ENCODE data around the gene DNMT1.

Gene DNMT1

GRCh38 chr19:10110076-10110971 lies 84.4 kb downstream of the DNMT1 start:
- peaks cover 51% of the 10 kb centered on the region for H3K36me3 ChIP-seq (ENCODE audit: insufficient read depth, low read length)
- no peak overlapping the region for H2AFZ ChIP-seq (ENCODE audit: low read depth, low read length)
- H3K27me3 ChIP-seq (ENCODE audit: insufficient read depth, low read length) = no peaks in the 10 kb centered on the region
- peaks cover 12% of the 10 kb centered on the region for H3K4me1 ChIP-seq (ENCODE audit: insufficient read depth, low read length)
- no peaks in the 10 kb centered on the region for H3K9me3 ChIP-seq (ENCODE audit: low read length)
- no peak overlapping the region for H3K4me3 ChIP-seq (ENCODE audit: low read length)

- H2AFZ ChIP-seq (ENCODE audit: low read depth, low read length) = no peak overlapping the region
- H3K36me3 ChIP-seq (ENCODE audit: insufficient read depth, low read length) = peaks cover 44% of the 10 kb centered on the region
- no peaks in the 10 kb centered on the region for H3K9me3 ChIP-seq (ENCODE audit: low read length)
- peaks cover 12% of the 10 kb centered on the region for H3K4me1 ChIP-seq (ENCODE audit: insufficient read depth, low read length)
- no peak overlapping the region for H3K4me3 ChIP-seq (ENCODE audit: low read length)
- H3K27me3 ChIP-seq (ENCODE audit: insufficient read depth, low read length) = no peaks in the 10 kb centered on the region
These were observed 85.2 kb downstream of the DNMT1 start for GRCh38 chr19:10109528-10109927.

GRCh38 chr19:10107817-10108367 lies 86.9 kb downstream of the DNMT1 start:
- H3K4me3 ChIP-seq (ENCODE audit: low read length) = no peak overlapping the region
- H3K4me1 ChIP-seq (ENCODE audit: insufficient read depth, low read length) = peaks cover 12% of the 10 kb centered on the region
- peaks cover 37% of the 10 kb centered on the region for H3K36me3 ChIP-seq (ENCODE audit: insufficient read depth, low read length)
- no peak overlapping the region for H2AFZ ChIP-seq (ENCODE audit: low read depth, low read length)
- H3K9me3 ChIP-seq (ENCODE audit: low read length) = no peaks in the 10 kb centered on the region
- H3K27me3 ChIP-seq (ENCODE audit: insufficient read depth, low read length) = no peaks in the 10 kb centered on the region

DNA sequence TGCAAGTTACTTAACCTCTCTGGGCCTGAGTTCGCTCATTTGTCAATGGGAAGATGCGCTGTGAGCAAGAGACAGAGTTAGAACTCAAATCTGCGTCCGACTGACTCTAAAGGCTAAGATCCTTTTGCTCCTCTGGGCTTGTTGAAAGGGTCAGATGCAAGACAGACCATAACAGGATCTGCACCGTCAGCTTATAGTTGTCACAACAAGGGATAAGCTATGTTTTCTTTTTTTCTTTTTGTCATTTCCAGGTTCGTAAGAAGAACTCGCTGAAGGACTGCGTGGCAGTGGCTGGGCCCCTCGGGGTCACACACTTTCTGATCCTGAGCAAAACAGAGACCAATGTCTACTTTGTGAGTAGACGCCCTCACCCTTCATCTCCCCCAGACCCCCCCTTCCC lies 87.5 kb downstream of the DNMT1 start:
- Histone ChIP-seq H2AFZ (ENCODE audit: low read depth, low read length) (no peak overlapping the region), H3K4me1 (ENCODE audit: insufficient read depth, low read length) (peaks cover 12% of the 10 kb centered on the region), H3K27me3 (ENCODE audit: insufficient read depth, low read length) (no peaks in the 10 kb centered on the region), H3K9me3 (ENCODE audit: low read length) (no peaks in the 10 kb centered on the region), H3K36me3 (ENCODE audit: insufficient read depth, low read length) (peaks cover 37% of the 10 kb centered on the region), H3K4me3 (ENCODE audit: low read length) (peak overlapping the region; percentile 84)

- Histone ChIP-seq H2AFZ (ENCODE audit: low read depth, low read length) (peak within 1 kb of the TSS; percentile 31), H3K4me3 (ENCODE audit: low read length) (peak within 1 kb of the TSS; percentile 84), H3K9me3 (ENCODE audit: low read length) (no peaks in the 10 kb centered on the region), H3K4me1 (ENCODE audit: insufficient read depth, low read length) (peaks cover 12% of the 10 kb centered on the region), H3K27me3 (ENCODE audit: insufficient read depth, low read length) (no peaks in the 10 kb centered on the region), H3K36me3 (ENCODE audit: insufficient read depth, low read length) (peaks cover 34% of the 10 kb centered on the region)
These were observed 88.4 kb downstream of the DNMT1 start, which contains the start of gene PPAN for GRCh38 chr19:10106100-10106936. PPAN (plus strand) TSS chr19:10106362; CDS start chr19:10106395, 33 bp downstream.

GRCh38 chr19:10105509-10106099 lies 89.1 kb downstream of the DNMT1 start:
- Histone ChIP-seq H3K4me3 (ENCODE audit: low read length) (peak overlapping the region; percentile 84), H3K4me1 (ENCODE audit: insufficient read depth, low read length) (peaks cover 12% of the 10 kb centered on the region), H2AFZ (ENCODE audit: low read depth, low read length) (peak overlapping the region; percentile 31), H3K9me3 (ENCODE audit: low read length) (no peaks in the 10 kb centered on the region), H3K27me3 (ENCODE audit: insufficient read depth, low read length) (no peaks in the 10 kb centered on the region), H3K36me3 (ENCODE audit: insufficient read depth, low read length) (peaks cover 28% of the 10 kb centered on the region)

GRCh38 chr19:10104665-10105508 lies 89.9 kb downstream of the DNMT1 start:
- Histone ChIP-seq H3K27me3 (ENCODE audit: insufficient read depth, low read length) (no peaks in the 10 kb centered on the region), H3K9me3 (ENCODE audit: low read length) (no peaks in the 10 kb centered on the region), H3K36me3 (ENCODE audit: insufficient read depth, low read length) (peaks cover 20% of the 10 kb centered on the region), H3K4me1 (ENCODE audit: insufficient read depth, low read length) (peaks cover 12% of the 10 kb centered on the region), H3K4me3 (ENCODE audit: low read length) (no peak overlapping the region), H2AFZ (ENCODE audit: low read depth, low read length) (no peak overlapping the region)

GRCh38 chr19:10104130-10104513 lies 90.6 kb downstream of the DNMT1 start:
- Histone ChIP-seq H3K4me3 (ENCODE audit: low read length) (no peak overlapping the region), H3K36me3 (ENCODE audit: insufficient read depth, low read length) (peaks cover 13% of the 10 kb centered on the region), H3K4me1 (ENCODE audit: insufficient read depth, low read length) (peaks cover 12% of the 10 kb centered on the region), H3K27me3 (ENCODE audit: insufficient read depth, low read length) (no peaks in the 10 kb centered on the region), H2AFZ (ENCODE audit: low read depth, low read length) (no peak overlapping the region), H3K9me3 (ENCODE audit: low read length) (no peaks in the 10 kb centered on the region)

DNA sequence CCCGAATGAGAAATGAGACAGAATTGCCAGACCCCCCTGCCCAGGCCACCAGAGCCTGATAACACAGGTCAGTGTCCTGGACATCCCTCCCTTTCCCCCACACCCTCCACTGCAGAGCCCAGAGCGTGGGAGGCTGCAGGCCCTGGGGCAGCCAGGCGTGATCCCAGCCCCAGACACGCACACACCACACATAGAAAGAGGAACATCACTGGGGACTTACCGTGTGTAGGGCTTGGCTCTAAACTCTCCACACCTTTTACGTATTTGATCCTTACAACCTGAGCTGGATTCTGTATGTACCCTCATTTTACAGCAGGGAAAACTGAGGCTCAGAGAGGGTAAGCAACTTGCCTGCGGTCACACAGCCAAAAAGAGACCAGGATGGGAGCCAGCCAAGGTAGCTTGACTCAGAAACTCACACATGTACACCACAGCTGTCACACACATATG lies 91.9 kb downstream of the DNMT1 start:
- Histone ChIP-seq H3K27me3 (ENCODE audit: insufficient read depth, low read length) (no peaks in the 10 kb centered on the region), H2AFZ (ENCODE audit: low read depth, low read length) (no peak overlapping the region), H3K9me3 (ENCODE audit: low read length) (no peaks in the 10 kb centered on the region), H3K4me3 (ENCODE audit: low read length) (no peak overlapping the region), H3K36me3 (ENCODE audit: insufficient read depth, low read length) (peaks cover 5% of the 10 kb centered on the region), H3K4me1 (ENCODE audit: insufficient read depth, low read length) (peaks cover 12% of the 10 kb centered on the region)

DNA sequence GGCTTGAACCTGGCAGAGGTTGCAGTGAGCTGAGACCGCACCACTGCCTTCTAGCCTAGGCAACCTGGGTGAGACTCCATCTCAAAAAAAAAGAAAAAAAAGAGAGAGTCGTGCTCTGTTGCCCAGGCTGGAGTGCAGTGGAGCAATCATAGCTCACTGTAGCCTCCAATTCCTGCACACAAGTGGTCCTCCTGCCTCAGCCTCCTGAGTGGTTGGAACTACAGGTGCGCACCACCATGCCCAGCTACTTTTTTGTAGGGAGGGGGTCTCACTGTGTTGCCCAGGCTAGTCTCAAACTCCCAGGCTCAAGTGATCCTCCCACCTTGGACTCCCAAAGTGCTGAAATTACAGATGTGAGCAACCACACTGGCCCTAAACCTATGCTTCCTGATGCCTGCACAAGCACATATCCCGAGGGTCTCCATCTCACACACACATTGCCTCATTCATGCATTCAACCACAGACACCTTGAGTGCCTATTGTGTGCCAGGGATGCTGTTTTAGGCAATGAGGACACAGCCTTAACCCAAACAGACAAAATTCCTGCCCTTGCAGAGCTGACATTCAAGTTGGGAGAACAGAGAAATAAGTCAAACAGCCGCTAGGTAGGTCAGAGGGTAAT lies 94.5 kb downstream of the DNMT1 start:
- Histone ChIP-seq H3K4me1 (ENCODE audit: insufficient read depth, low read length) (peaks cover 2% of the 10 kb centered on the region), H3K9me3 (ENCODE audit: low read length) (peaks cover 3% of the 10 kb centered on the region), H3K27me3 (ENCODE audit: insufficient read depth, low read length) (no peaks in the 10 kb centered on the region), H2AFZ (ENCODE audit: low read depth, low read length) (no peak overlapping the region), H3K4me3 (ENCODE audit: low read length) (no peak overlapping the region), H3K36me3 (ENCODE audit: insufficient read depth, low read length) (no peaks in the 10 kb centered on the region)

GRCh38 chr19:10096615-10096963 lies 98.2 kb downstream of the DNMT1 start:
- H3K4me3 ChIP-seq (ENCODE audit: low read length) = peak overlapping the region; percentile 47
- H3K4me1 ChIP-seq (ENCODE audit: insufficient read depth, low read length) = peaks cover 2% of the 10 kb centered on the region

More at GRCh38 chr19:10096615-10096963, 98.2 kb downstream of the DNMT1 start:
- no peaks in the 10 kb centered on the region for H3K27me3 ChIP-seq (ENCODE audit: insufficient read depth, low read length)
- peaks cover 3% of the 10 kb centered on the region for H3K9me3 ChIP-seq (ENCODE audit: low read length)
- H3K36me3 ChIP-seq (ENCODE audit: insufficient read depth, low read length) = no peaks in the 10 kb centered on the region
- H2AFZ ChIP-seq (ENCODE audit: low read depth, low read length) = peak overlapping the region; percentile 70
